SK-N-SH (cell line): Measurements from ENCODE around the gene ELN.

Experiments
- CHD2 ChIP-seq: fragments of 150-350 bp; IDR thresholded peaks from 2 replicates; pipeline ENCODE4 v1.6.1; 2018; ENCODE audit warnings: low read length; ENCODE audit not compliant: partially characterized antibody
- EP300 ChIP-seq, 2 experiments: IDR thresholded peaks; 2 replicates each; pipeline versions ENCODE4 v1.4.0 to v1.6.1; 2012; ENCODE audit warnings: borderline replicate concordance in 1 of 2, low read depth in 1 of 2, low read length in 1 of 2
- EZH2phosphoT487 ChIP-seq: fragments of 200-600 bp; sonication (generic); IDR thresholded peaks from 2 replicates; pipeline ENCODE4 v1.6.1; 2017; ENCODE audit warnings: low read depth, mixed run types, mild to moderate bottlenecking, antibody characterized with exemption, moderate library complexity, borderline replicate concordance
- FOXM1 ChIP-seq: IDR thresholded peaks from 2 replicates; pipeline ENCODE4 v1.4.0; 2012; ENCODE audit warnings: low read depth, mild to moderate bottlenecking
- GABPA ChIP-seq: IDR thresholded peaks from 2 replicates; pipeline ENCODE4 v1.4.0; 2012; ENCODE audit warnings: low read depth, mild to moderate bottlenecking
- GATA2 ChIP-seq: sonication (generic); formaldehyde crosslinking; IDR thresholded peaks from 2 replicates; pipeline ENCODE4 v1.5.0; 2020; ENCODE audit warnings: mild to moderate bottlenecking, missing genetic modification reagents
- JUND ChIP-seq: IDR thresholded peaks from 2 replicates; pipeline ENCODE4 v1.4.0; 2012
- POLR2AphosphoS5 ChIP-seq: IDR thresholded peaks from 2 replicates; pipeline ENCODE4 v1.6.1; 2012; ENCODE audit warnings: low read depth, low read length
- RFX5 ChIP-seq: IDR thresholded peaks from 2 replicates; pipeline ENCODE4 v1.6.1; 2012; ENCODE audit warnings: mild to moderate bottlenecking, improper control_type of control experiment, low read length
- SIN3A ChIP-seq: IDR thresholded peaks from 2 replicates; pipeline ENCODE4 v1.6.1; 2012; ENCODE audit warnings: low read depth, mild to moderate bottlenecking, low read length, moderate library complexity, borderline replicate concordance
- SMC3 ChIP-seq: IDR thresholded peaks from 2 replicates; pipeline ENCODE4 v1.6.1; 2012; ENCODE audit warnings: low read depth, low read length, improper control_type of control experiment
- TAF1 ChIP-seq: IDR thresholded peaks from 2 replicates; pipeline ENCODE4 v1.6.1; 2012; ENCODE audit warnings: low read depth, mild to moderate bottlenecking, low read length, moderate library complexity, borderline replicate concordance
- ZBTB33 ChIP-seq: IDR thresholded peaks from 2 replicates; pipeline ENCODE4 v1.4.0; 2012; ENCODE audit warnings: low read depth, borderline replicate concordance
- TF ChIP-seq, protein P1 (sequence below): fragments of 200-600 bp; sonication (generic); IDR thresholded peaks from 2 replicates; pipeline ENCODE4 v1.6.1; 2017; ENCODE audit warnings: antibody characterized with exemption, mild to moderate bottlenecking, moderate library complexity

DNA sequence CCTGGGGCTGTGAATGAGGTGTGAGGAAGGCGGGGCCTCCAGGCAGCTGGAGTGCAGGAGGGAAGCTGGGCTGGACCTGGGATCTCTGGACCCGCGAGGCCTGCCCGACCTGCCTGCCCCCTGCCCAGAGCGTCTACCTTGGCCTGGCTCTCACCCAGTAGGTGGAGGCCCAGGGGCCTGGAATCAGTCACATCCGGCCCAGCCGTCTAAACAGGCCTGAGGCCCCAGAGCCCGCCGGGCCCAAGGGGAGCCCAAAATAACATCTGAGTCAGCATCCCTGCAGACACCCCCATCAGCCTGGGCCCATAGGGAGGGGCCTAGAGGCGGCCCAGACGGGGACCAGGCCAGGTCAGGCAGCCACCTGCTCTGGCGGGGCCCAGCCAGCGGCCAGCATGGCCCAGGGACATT, 15.1 kb upstream of the ELN start:
- TF ChIP-seq, protein P1, sequence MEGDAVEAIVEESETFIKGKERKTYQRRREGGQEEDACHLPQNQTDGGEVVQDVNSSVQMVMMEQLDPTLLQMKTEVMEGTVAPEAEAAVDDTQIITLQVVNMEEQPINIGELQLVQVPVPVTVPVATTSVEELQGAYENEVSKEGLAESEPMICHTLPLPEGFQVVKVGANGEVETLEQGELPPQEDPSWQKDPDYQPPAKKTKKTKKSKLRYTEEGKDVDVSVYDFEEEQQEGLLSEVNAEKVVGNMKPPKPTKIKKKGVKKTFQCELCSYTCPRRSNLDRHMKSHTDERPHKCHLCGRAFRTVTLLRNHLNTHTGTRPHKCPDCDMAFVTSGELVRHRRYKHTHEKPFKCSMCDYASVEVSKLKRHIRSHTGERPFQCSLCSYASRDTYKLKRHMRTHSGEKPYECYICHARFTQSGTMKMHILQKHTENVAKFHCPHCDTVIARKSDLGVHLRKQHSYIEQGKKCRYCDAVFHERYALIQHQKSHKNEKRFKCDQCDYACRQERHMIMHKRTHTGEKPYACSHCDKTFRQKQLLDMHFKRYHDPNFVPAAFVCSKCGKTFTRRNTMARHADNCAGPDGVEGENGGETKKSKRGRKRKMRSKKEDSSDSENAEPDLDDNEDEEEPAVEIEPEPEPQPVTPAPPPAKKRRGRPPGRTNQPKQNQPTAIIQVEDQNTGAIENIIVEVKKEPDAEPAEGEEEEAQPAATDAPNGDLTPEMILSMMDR: no peak
- TF ChIP-seq RFX5 (no peak), TAF1 (no peak), ZBTB33 (no peak), SIN3A (no peak), SMC3 (no peak), GATA2 (CRISPR knock-in tag) (no peak), CHD2 (no peak), JUND (no peak), EP300 (IDR thresholded peaks at IDR 0.05; ENCODE audit: borderline replicate concordance in 1 of 2, low read depth in 1 of 2, low read length in 1 of 2) (no peak), POLR2AphosphoS5 (no peak), GABPA (no peak), FOXM1 (no peak), EZH2phosphoT487 (no peak)
